Measurements from ENCODE around the gene HMCES. TPM values are rescaled to one million over a fixed set of nuclear protein-coding genes. Genes with fewer than 3 reads are reported as not detected.
"Not testable (repeated sequence)": the region's sequence is repeated elsewhere in the genome, so short reads cannot be mapped to it uniquely, and the experiment has no call there.

HMCES gene
- total and polyA plus RNA-seq, 2 donors (not counting 1 experiment from before 2014, with no cell fraction given): 22.5 to 35.6 TPM

DNA sequence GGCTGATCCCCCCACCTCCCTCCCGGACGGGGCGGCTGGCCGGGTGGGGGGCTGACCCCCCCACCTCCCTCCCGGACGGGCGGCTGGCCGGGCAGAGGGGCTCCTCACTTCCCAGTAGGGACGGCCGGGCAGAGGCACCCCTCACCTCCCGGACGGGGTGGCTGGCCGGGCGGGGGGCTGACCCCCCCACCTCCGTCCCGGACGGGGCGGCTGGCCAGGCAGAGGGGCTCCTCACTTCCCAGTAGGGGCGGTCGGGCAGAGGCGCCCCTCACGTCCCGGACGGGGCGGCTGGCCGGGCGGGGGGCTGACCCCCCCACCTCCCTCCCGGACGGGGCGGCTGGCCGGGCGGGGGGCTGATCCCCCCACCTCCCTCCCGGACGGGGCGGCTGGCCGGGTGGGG lies 60.5 kb downstream of the HMCES start:
- H2AFZ ChIP-seq (ENCODE audit: insufficient read depth, low read depth, low read length, poor library complexity, severe bottlenecking); H3K36me3 ChIP-seq (replicated peaks in 1 of 2; ENCODE audit: control extremely low read depth in 1 of 2, control insufficient read depth in 1 of 2, extremely low read depth in 1 of 2, insufficient read depth in 2 of 2, low read length in 1 of 2); H3K27ac Mint-ChIP-seq; H3K9me3 ChIP-seq (ENCODE audit: control extremely low read depth in 1 of 3, control insufficient read depth in 2 of 3, insufficient read depth in 1 of 3, low read length in 2 of 3); ATAC-seq (ENCODE audit: low read depth); H4K20me1 ChIP-seq (ENCODE audit: control insufficient read depth, insufficient read depth, low read length, poor library complexity, severe bottlenecking); H3K27ac ChIP-seq (ENCODE audit: low read length in 2 of 2); H3K4me2 ChIP-seq (replicated peaks; ENCODE audit: low read depth, low read length, poor library complexity, severe bottlenecking); CTCF ChIA-PET; H3K4me1 Mint-ChIP-seq; H3K4me3 ChIP-seq (ENCODE audit: control extremely low read depth in 1 of 5, extremely low read depth in 1 of 5, insufficient read depth in 1 of 5, low read depth in 2 of 5, low read length in 4 of 5); POLR2A ChIA-PET; H3K9me3 Mint-ChIP-seq (ENCODE audit: insufficient read depth); intact Hi-C loops (cut with micrococcal nuclease); H3K4me3 Mint-ChIP-seq; DNase-seq; H3K9ac ChIP-seq (ENCODE audit: low read length); H3K79me2 ChIP-seq (ENCODE audit: control insufficient read depth, insufficient read depth, low read length); H3K4me1 ChIP-seq (ENCODE audit: control insufficient read depth in 2 of 2, insufficient read depth in 2 of 2, low read length in 2 of 2): not testable (repeated sequence)
- peaks cover 10% of the 10 kb centered on the region for H3K27me3 Mint-ChIP-seq
- no CpG with 5 or more reads among the region's 36 CpGs for WGBS (ENCODE audit: insufficient coverage)
- H3K27me3 ChIP-seq (replicated peaks in 1 of 4; ENCODE audit: control extremely low read depth in 1 of 4, control insufficient read depth in 3 of 4, insufficient read depth in 4 of 4, low read length in 3 of 4): peaks cover 0 to 18% (median 4%) of the 10 kb centered on the region in 4 experiments

DNA sequence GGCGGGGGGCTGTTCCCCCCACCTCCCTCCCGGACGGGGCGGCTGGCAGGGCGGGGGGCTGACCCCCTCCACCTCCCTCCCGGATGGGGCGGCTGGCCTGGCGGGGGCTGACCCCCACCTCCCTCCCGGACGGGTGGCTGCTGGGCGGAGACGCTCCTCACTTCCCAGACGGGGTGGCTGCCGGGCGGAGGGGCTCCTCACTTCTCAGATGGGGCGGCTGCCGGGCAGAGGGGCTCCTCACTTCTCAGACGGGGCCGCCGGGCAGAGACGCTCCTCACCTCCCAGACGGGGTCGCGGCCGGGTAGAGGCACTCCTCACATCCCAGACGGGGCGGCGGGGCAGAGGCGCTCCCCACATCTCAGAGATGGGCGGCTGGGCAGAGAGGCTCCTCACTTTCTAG lies 61.2 kb downstream of the HMCES start:
- H3K27ac ChIP-seq (ENCODE audit: low read length in 2 of 2); H3K9me3 ChIP-seq (ENCODE audit: control extremely low read depth in 1 of 3, control insufficient read depth in 2 of 3, insufficient read depth in 1 of 3, low read length in 2 of 3); H3K4me3 Mint-ChIP-seq; CTCF ChIA-PET; H3K9ac ChIP-seq (ENCODE audit: low read length); ATAC-seq (ENCODE audit: low read depth); H4K20me1 ChIP-seq (ENCODE audit: control insufficient read depth, insufficient read depth, low read length, poor library complexity, severe bottlenecking); intact Hi-C loops (cut with micrococcal nuclease); POLR2A ChIA-PET; H3K4me3 ChIP-seq (ENCODE audit: control extremely low read depth in 1 of 5, extremely low read depth in 1 of 5, insufficient read depth in 1 of 5, low read depth in 2 of 5, low read length in 4 of 5); H3K27ac Mint-ChIP-seq; H2AFZ ChIP-seq (ENCODE audit: insufficient read depth, low read depth, low read length, poor library complexity, severe bottlenecking); H3K36me3 ChIP-seq (replicated peaks in 1 of 2; ENCODE audit: control extremely low read depth in 1 of 2, control insufficient read depth in 1 of 2, extremely low read depth in 1 of 2, insufficient read depth in 2 of 2, low read length in 1 of 2); DNase-seq; H3K4me2 ChIP-seq (replicated peaks; ENCODE audit: low read depth, low read length, poor library complexity, severe bottlenecking); H3K79me2 ChIP-seq (ENCODE audit: control insufficient read depth, insufficient read depth, low read length); H3K4me1 Mint-ChIP-seq; H3K9me3 Mint-ChIP-seq (ENCODE audit: insufficient read depth): not testable (repeated sequence)
- Histone ChIP-seq H3K27me3 (replicated peaks in 1 of 4; ENCODE audit: control extremely low read depth in 1 of 4, control insufficient read depth in 3 of 4, insufficient read depth in 4 of 4, low read length in 3 of 4) (peaks cover 0 to 25% (median 7%) of the 10 kb centered on the region in 4 experiments), H3K4me1 (ENCODE audit: control insufficient read depth in 2 of 2, insufficient read depth in 2 of 2, low read length in 2 of 2) (peaks cover 12% of the 10 kb centered on the region in 2 donors)
- peaks cover 13% of the 10 kb centered on the region for H3K27me3 Mint-ChIP-seq
- WGBS (ENCODE audit: insufficient coverage): 100% methylated on average over 3 of the region's 30 CpGs

All from B cell (primary cell).